HCT116 (cell line): Measurements from ENCODE around the gene SORCS2. TPM values are rescaled to one million over a fixed set of nuclear protein-coding genes. Genes with fewer than 3 reads are reported as not detected.

Experiments used
- ATAC-seq: fragments of 200-7000 bp; cut with Tn5 transposase; 2 replicates; pipeline ENCODE4 v1.9.1; 2020; ENCODE audit warnings: mild to moderate bottlenecking, moderate library complexity
- BruUV-seq: library from RNA; stranded (reverse); fragments of 400-500 nt; replicated peaks from 2 replicates; lab custom pipeline; 2021; lab: Mats Ljungman, UMichigan
- CTCF ChIA-PET: fragments of 300-600 bp; sonication (Branson Sonifier 250); formaldehyde crosslinking; loops from one replicate; lab custom pipeline; 2021; ENCODE audit warnings: antibody characterized with exemption; lab: Charles Lee
- POLR2A ChIA-PET: fragments of 300-600, 350-600 bp; sonication (Branson Sonifier 250); formaldehyde crosslinking; loops from one replicate; lab custom pipeline; 2021; ENCODE audit warnings: antibody characterized with exemption; lab: Charles Lee
- RAD21 ChIA-PET, 2 experiments: fragments of 300-600 bp; sonication (Branson Sonifier 250); formaldehyde crosslinking; loops; one replicate each; lab custom pipeline; 2023; ENCODE audit warnings: low total read pairs in 2 of 2; ENCODE audit not compliant: uncharacterized antibody in 2 of 2, unreplicated experiment in 2 of 2, low non-redundant PET in 1 of 2; lab: Charles Lee
- DNase-seq: peaks from one replicate; pipeline ENCODE4 v3.0.0-alpha.2; 2010; ENCODE audit warnings: low read depth, low spot score
- H2AFZ ChIP-seq: fragments of 200-600 bp; shearing (Covaris generic), sonication (generic); 2 replicates; pipeline ENCODE4 v1.6.1; 2017; ENCODE audit warnings: low read depth, mixed run types, mixed read lengths, antibody characterized with exemption, low read length; ENCODE audit not compliant: poor library complexity, severe bottlenecking
- H3K27ac ChIP-seq: 2 replicates; pipeline ENCODE4 v1.5.1; 2012; ENCODE audit warnings: low read depth, low read length
- H3K27me3 ChIP-seq: fragments of 200-600 bp; sonication (generic); 2 replicates; pipeline ENCODE4 v1.6.1; 2016; ENCODE audit warnings: mixed run types, low read length, mixed read lengths; ENCODE audit not compliant: insufficient read depth
- H3K36me3 ChIP-seq, 2 experiments: fragments of 200-500 bp in 1 of 2; fragments of 200-600 bp in 1 of 2; sonication (Bioruptor generic) in 1 of 2; sonication (generic) in 1 of 2; 2 replicates each; pipeline versions ENCODE4 v1.5.1 to v1.6.1; 2014 to 2016; ENCODE audit warnings: low read length in 2 of 2, inconsistent platforms in 1 of 2, mixed read lengths in 1 of 2, mixed run types in 1 of 2; ENCODE audit not compliant: insufficient read depth in 2 of 2, control insufficient read depth in 1 of 2
- H3K4me1 ChIP-seq, 2 experiments: fragments of 200-600 bp in 1 of 2; sonication (generic) in 1 of 2; 2 replicates each; pipeline versions ENCODE4 v1.5.1 to v1.6.1; 2012 to 2017; ENCODE audit warnings: low read length in 2 of 2, inconsistent platforms in 1 of 2, mild to moderate bottlenecking in 1 of 2, mixed read lengths in 1 of 2, mixed run types in 1 of 2, moderate library complexity in 1 of 2; ENCODE audit not compliant: insufficient read depth in 2 of 2, control insufficient read depth in 1 of 2
- H3K4me2 ChIP-seq: fragments of 200-600 bp; sonication (generic); 2 replicates; pipeline ENCODE4 v1.6.1; 2017; ENCODE audit warnings: mixed run types, low read length, mixed read lengths
- H3K4me3 ChIP-seq, 2 experiments: fragments of 200-600 bp in 1 of 2; sonication (generic) in 1 of 2; replicated peaks in 1 of 2; 2 replicates each; pipeline ENCODE4 v1.5.1; 2011 to 2016; ENCODE audit warnings: low read length in 2 of 2, control low read depth in 1 of 2, low read depth in 1 of 2, mild to moderate bottlenecking in 1 of 2, mixed read lengths in 1 of 2, mixed run types in 1 of 2
- H3K79me2 ChIP-seq: fragments of 200-600 bp; sonication (generic); 2 replicates; pipeline ENCODE4 v1.6.1; 2017; ENCODE audit warnings: mild to moderate bottlenecking, mixed run types, low read length, moderate library complexity, mixed read lengths; ENCODE audit not compliant: insufficient read depth
- H3K9ac ChIP-seq: fragments of 200-600 bp; sonication (generic); 2 replicates; pipeline ENCODE4 v1.6.1; 2016; ENCODE audit warnings: low read length, mixed read lengths
- H3K9me2 ChIP-seq: fragments of 200-600 bp; sonication (generic), shearing (Covaris generic); 2 replicates; pipeline ENCODE4 v1.6.1; 2017; ENCODE audit warnings: mixed run types, mild to moderate bottlenecking, moderate library complexity; ENCODE audit not compliant: insufficient read depth
- H3K9me3 ChIP-seq, 2 experiments: fragments of 200-500 bp in 1 of 2; fragments of 200-600 bp in 1 of 2; sonication (Bioruptor generic) in 1 of 2; sonication (generic) in 1 of 2; 2 replicates each; pipeline ENCODE4 v1.6.1; 2014 to 2017; ENCODE audit warnings: low read length in 2 of 2, mixed read lengths in 2 of 2, inconsistent platforms in 1 of 2, low read depth in 1 of 2, mild to moderate bottlenecking in 1 of 2, mixed run types in 1 of 2, moderate library complexity in 1 of 2; ENCODE audit not compliant: control insufficient read depth in 1 of 2, insufficient read depth in 1 of 2
- H4K20me1 ChIP-seq: fragments of 200-600 bp; sonication (generic), shearing (Covaris generic); 2 replicates; pipeline ENCODE4 v1.6.1; 2017; ENCODE audit warnings: mixed run types, mild to moderate bottlenecking, moderate library complexity; ENCODE audit not compliant: insufficient read depth
- ATF3 ChIP-seq: IDR thresholded peaks from 2 replicates; pipeline ENCODE4 v1.6.1; 2012
- CBX3 ChIP-seq: IDR thresholded peaks from 2 replicates; pipeline ENCODE4 v1.6.1; 2012; ENCODE audit warnings: low read depth
- CEBPB ChIP-seq: IDR thresholded peaks from 2 replicates; pipeline ENCODE4 v1.6.1; 2012; ENCODE audit warnings: low read depth
- CTCF ChIP-seq, 3 experiments: fragments of 200-600 bp in 1 of 3; sonication (generic) in 1 of 3; IDR thresholded peaks in 2 of 3; conservative IDR thresholded peaks in 1 of 3; 2 replicates each; pipeline ENCODE4 v1.5.1; 2012 to 2017; ENCODE audit warnings: low read depth in 2 of 3, low read length in 2 of 3, antibody characterized with exemption in 1 of 3, borderline replicate concordance in 1 of 3, control low read depth in 1 of 3, mild to moderate bottlenecking in 1 of 3, mixed read lengths in 1 of 3, mixed run types in 1 of 3, moderate library complexity in 1 of 3; ENCODE audit not compliant: insufficient read depth in 1 of 3
- EGR1 ChIP-seq: IDR thresholded peaks from 2 replicates; pipeline ENCODE4 v1.6.1; 2012; ENCODE audit warnings: low read depth
- ELF1 ChIP-seq: IDR thresholded peaks from 2 replicates; pipeline ENCODE4 v1.6.1; 2012; ENCODE audit warnings: low read depth, borderline replicate concordance
- EZH2 ChIP-seq: fragments of 200-600 bp; sonication (generic); IDR thresholded peaks from 2 replicates; pipeline ENCODE4 v1.6.1; 2017; ENCODE audit warnings: antibody characterized with exemption, mixed run types
- FOSL1 ChIP-seq: IDR thresholded peaks from 2 replicates; pipeline ENCODE4 v1.6.1; 2012; ENCODE audit warnings: low read depth
- JUND ChIP-seq: IDR thresholded peaks from 2 replicates; pipeline ENCODE4 v1.6.1; 2012
- RAD21 ChIP-seq: IDR thresholded peaks from 2 replicates; pipeline ENCODE4 v1.6.1; 2012; ENCODE audit warnings: low read depth, mild to moderate bottlenecking
- SIN3A ChIP-seq: IDR thresholded peaks from 2 replicates; pipeline ENCODE4 v1.6.1; 2012; ENCODE audit warnings: low read depth
- SP1 ChIP-seq: IDR thresholded peaks from 2 replicates; pipeline ENCODE4 v1.6.1; 2012; ENCODE audit warnings: low read depth
- TCF7L2 ChIP-seq: IDR thresholded peaks from 2 replicates; pipeline ENCODE4 v1.7.0; 2011; ENCODE audit warnings: borderline replicate concordance, inconsistent platforms; ENCODE audit not compliant: insufficient read depth, insufficient read length; ENCODE audit errors: extremely low read depth
- ZBTB33 ChIP-seq: IDR thresholded peaks from 2 replicates; pipeline ENCODE4 v1.6.1; 2011; ENCODE audit warnings: mild to moderate bottlenecking, low read length, moderate library complexity; ENCODE audit not compliant: insufficient replicate concordance; ENCODE audit errors: extremely low read depth
- ZNF274 ChIP-seq: fragments of 200-500 bp; sonication (Bioruptor generic); IDR thresholded peaks from 2 replicates; pipeline ENCODE4 v1.6.1; 2014; ENCODE audit warnings: mild to moderate bottlenecking, low read depth, low read length, inconsistent platforms
- intact Hi-C: fragments of 100-400 bp; cut with micrococcal nuclease; formaldehyde crosslinking; loops from 2 replicates; pipeline ENCODE4 v1.10.0; 2022
- total RNA-seq: library from RNA; stranded (reverse); gene quantifications from one replicate; pipeline ENCODE4 v1.2.1, GENCODE V29; 2021; ENCODE audit not compliant: unreplicated experiment

SORCS2 gene
- total RNA-seq, 1 experiment from 2014 or later = 0.37 TPM

GRCh38 chr4:7166981-7167700 is 25.2 kb upstream of the SORCS2 start:
- POLR2A ChIA-PET = no interaction called here

More at GRCh38 chr4:7166981-7167700, 25.2 kb upstream of the SORCS2 start:
- no peak overlapping the region for H3K27ac ChIP-seq
- no peaks in the 10 kb centered on the region for H3K4me1 ChIP-seq
- H3K36me3 ChIP-seq = no peaks in the 10 kb centered on the region
- intact Hi-C loops = no loop called here
- TF ChIP-seq ATF3 = no peak
- no peak for TF ChIP-seq EZH2
- no peak for TF ChIP-seq RAD21
- TF ChIP-seq ELF1 = no peak
- TF ChIP-seq CEBPB = no peak
- no peak for TF ChIP-seq JUND
- no peak for TF ChIP-seq CTCF (IDR thresholded peaks at IDR 0.05 in 2 of 3, conservative IDR thresholded peaks at IDR 0.05 in 1 of 3; ENCODE audit: borderline replicate concordance in 1 of 3, insufficient read depth in 1 of 3, low read depth in 2 of 3, low read length in 2 of 3)
- TF ChIP-seq TCF7L2 = no peak
- TF ChIP-seq ZBTB33 = no peak
- no peak for TF ChIP-seq ZNF274
- no peak for TF ChIP-seq FOSL1
- no peak for TF ChIP-seq SIN3A
- TF ChIP-seq SP1 = no peak
- no peak for TF ChIP-seq EGR1
- TF ChIP-seq CBX3 = no peak
- BruUV-seq = no TSS peak
- no peaks in the 10 kb centered on the region for H3K9me3 ChIP-seq
- no peaks in the 10 kb centered on the region for H3K9me2 ChIP-seq
- ChIA-PET RAD21 (no interaction called here), CTCF (no interaction called here)
- no peak overlapping the region for H3K4me2 ChIP-seq
- no peak overlapping the region for H3K9ac ChIP-seq
- DNase-seq (no peak), ATAC-seq (no peak)
- H4K20me1 ChIP-seq = no peaks in the 10 kb centered on the region
- H3K27me3 ChIP-seq = no peaks in the 10 kb centered on the region
- no peaks in the 10 kb centered on the region for H3K79me2 ChIP-seq
- no peak overlapping the region for H2AFZ ChIP-seq
- H3K4me3 ChIP-seq = no peak overlapping the region
